ENCODE measurements around the gene KRTAP9-9. TPM values are rescaled to one million over a fixed set of nuclear protein-coding genes. Genes with fewer than 3 reads are reported as not detected.

KRTAP9-9 gene
- total and polyA plus RNA-seq, 2 of the 8 experiments (the other 6 are each of a cell fraction or from before 2014, with no cell fraction given): not detected

Small RNAs within 50 kb of the gene (small RNA-seq; reads per million reads assigned to genes)
- not detected for gene KRTAP9-10P (ENCODE audit: insufficient read depth)

Other genes with a start within 250 kb of the KRTAP9-9 start
Only the 30 nearest of the 40 such genes appear.
- not detected in 2 replicates for gene KRTAP2-3, start 195.3 kb upstream of the KRTAP9-9 start, total RNA-seq (2021; fragmentation: NEBNext Ultra II Directional; extraction: Animal tissue kit (Norgen Biotek cat#: 25700))
- gene KRTAP2-3, start 195.3 kb upstream of the KRTAP9-9 start, polyA plus RNA-seq (2011; rRNA removed): not detected in 2 replicates
- gene KRTAP2-4, start 189.5 kb upstream of the KRTAP9-9 start, total RNA-seq (2021; fragmentation: NEBNext Ultra II Directional; extraction: Animal tissue kit (Norgen Biotek cat#: 25700)): not detected in 2 replicates
- gene KRTAP2-4, start 189.5 kb upstream of the KRTAP9-9 start, polyA plus RNA-seq (2011; rRNA removed): not detected in 2 replicates
- not detected in 2 replicates for gene KRTAP4-7, start 171.2 kb upstream of the KRTAP9-9 start, total RNA-seq (2021; fragmentation: NEBNext Ultra II Directional; extraction: Animal tissue kit (Norgen Biotek cat#: 25700))
- gene KRTAP4-7, start 171.2 kb upstream of the KRTAP9-9 start, polyA plus RNA-seq (2011; rRNA removed): not detected in 2 replicates
- not detected in 2 replicates for gene KRTAP4-8, start 157.2 kb upstream of the KRTAP9-9 start, total RNA-seq (2021; fragmentation: NEBNext Ultra II Directional; extraction: Animal tissue kit (Norgen Biotek cat#: 25700))
- not detected in 2 replicates for gene KRTAP4-8, start 157.2 kb upstream of the KRTAP9-9 start, polyA plus RNA-seq (2011; rRNA removed)
- not detected in 2 replicates for gene KRTAP4-16, start 153.2 kb upstream of the KRTAP9-9 start, total RNA-seq (2021; fragmentation: NEBNext Ultra II Directional; extraction: Animal tissue kit (Norgen Biotek cat#: 25700))
- gene KRTAP4-16, start 153.2 kb upstream of the KRTAP9-9 start, polyA plus RNA-seq (2011; rRNA removed): not detected in 2 replicates
- gene KRTAP4-9, start 150.0 kb upstream of the KRTAP9-9 start, total RNA-seq (2021; fragmentation: NEBNext Ultra II Directional; extraction: Animal tissue kit (Norgen Biotek cat#: 25700)): not detected in 2 replicates
- 0.06 TPM in 1 of 2 replicates, not detected in the other for gene KRTAP4-9, start 150.0 kb upstream of the KRTAP9-9 start, polyA plus RNA-seq (2011; rRNA removed)
- not detected in 2 replicates for gene KRTAP4-11, start 137.0 kb upstream of the KRTAP9-9 start, total RNA-seq (2021; fragmentation: NEBNext Ultra II Directional; extraction: Animal tissue kit (Norgen Biotek cat#: 25700))
- gene KRTAP4-11, start 137.0 kb upstream of the KRTAP9-9 start, polyA plus RNA-seq (2011; rRNA removed): not detected in 2 replicates
- gene KRTAP4-12, start 131.2 kb upstream of the KRTAP9-9 start, total RNA-seq (2021; fragmentation: NEBNext Ultra II Directional; extraction: Animal tissue kit (Norgen Biotek cat#: 25700)): not detected in 2 replicates
- not detected in 2 replicates for gene KRTAP4-12, start 131.2 kb upstream of the KRTAP9-9 start, polyA plus RNA-seq (2011; rRNA removed)
- gene KRTAP4-6, start 114.8 kb upstream of the KRTAP9-9 start, total RNA-seq (2021; fragmentation: NEBNext Ultra II Directional; extraction: Animal tissue kit (Norgen Biotek cat#: 25700)): not detected in 2 replicates
- gene KRTAP4-6, start 114.8 kb upstream of the KRTAP9-9 start, polyA plus RNA-seq (2011; rRNA removed): not detected in 2 replicates
- gene KRTAP4-5, start 105.6 kb upstream of the KRTAP9-9 start, total RNA-seq (2021; fragmentation: NEBNext Ultra II Directional; extraction: Animal tissue kit (Norgen Biotek cat#: 25700)): not detected in 2 replicates
- not detected in 2 replicates for gene KRTAP4-5, start 105.6 kb upstream of the KRTAP9-9 start, polyA plus RNA-seq (2011; rRNA removed)
- gene KRTAP4-4, start 94.6 kb upstream of the KRTAP9-9 start, total RNA-seq (2021; fragmentation: NEBNext Ultra II Directional; extraction: Animal tissue kit (Norgen Biotek cat#: 25700)): not detected in 2 replicates
- not detected in 2 replicates for gene KRTAP4-4, start 94.6 kb upstream of the KRTAP9-9 start, polyA plus RNA-seq (2011; rRNA removed)
- not detected in 2 replicates for gene KRTAP4-3, start 87.2 kb upstream of the KRTAP9-9 start, total RNA-seq (2021; fragmentation: NEBNext Ultra II Directional; extraction: Animal tissue kit (Norgen Biotek cat#: 25700))
- gene KRTAP4-3, start 87.2 kb upstream of the KRTAP9-9 start, polyA plus RNA-seq (2011; rRNA removed): not detected in 2 replicates
- not detected in 2 replicates for gene KRTAP4-2, start 77.2 kb upstream of the KRTAP9-9 start, total RNA-seq (2021; fragmentation: NEBNext Ultra II Directional; extraction: Animal tissue kit (Norgen Biotek cat#: 25700))
- not detected in 2 replicates for gene KRTAP4-2, start 77.2 kb upstream of the KRTAP9-9 start, polyA plus RNA-seq (2011; rRNA removed)
- gene KRTAP4-1, start 70.5 kb upstream of the KRTAP9-9 start, total RNA-seq (2021; fragmentation: NEBNext Ultra II Directional; extraction: Animal tissue kit (Norgen Biotek cat#: 25700)): not detected in 2 replicates
- 0.16 TPM in 1 of 2 replicates, not detected in the other for gene KRTAP4-1, start 70.5 kb upstream of the KRTAP9-9 start, polyA plus RNA-seq (2011; rRNA removed)
- gene KRTAP9-1, start 65.5 kb upstream of the KRTAP9-9 start, total RNA-seq (2021; fragmentation: NEBNext Ultra II Directional; extraction: Animal tissue kit (Norgen Biotek cat#: 25700)): not detected in 2 replicates
- gene KRTAP9-1, start 65.5 kb upstream of the KRTAP9-9 start, polyA plus RNA-seq (2011; rRNA removed): not detected in 2 replicates
- gene KRTAP9-2, start 28.7 kb upstream of the KRTAP9-9 start, total RNA-seq (2021; fragmentation: NEBNext Ultra II Directional; extraction: Animal tissue kit (Norgen Biotek cat#: 25700)): not detected in 2 replicates
- not detected in 2 replicates for gene KRTAP9-2, start 28.7 kb upstream of the KRTAP9-9 start, polyA plus RNA-seq (2011; rRNA removed)
- not detected in 2 replicates for gene KRTAP9-3, start 22.9 kb upstream of the KRTAP9-9 start, total RNA-seq (2021; fragmentation: NEBNext Ultra II Directional; extraction: Animal tissue kit (Norgen Biotek cat#: 25700))
- not detected in 2 replicates for gene KRTAP9-3, start 22.9 kb upstream of the KRTAP9-9 start, polyA plus RNA-seq (2011; rRNA removed)
- gene KRTAP9-8, start 17.4 kb upstream of the KRTAP9-9 start, total RNA-seq (2021; fragmentation: NEBNext Ultra II Directional; extraction: Animal tissue kit (Norgen Biotek cat#: 25700)): not detected in 2 replicates
- not detected in 2 replicates for gene KRTAP9-8, start 17.4 kb upstream of the KRTAP9-9 start, polyA plus RNA-seq (2011; rRNA removed)
- gene KRTAP9-4, start 5.7 kb upstream of the KRTAP9-9 start, total RNA-seq (2021; fragmentation: NEBNext Ultra II Directional; extraction: Animal tissue kit (Norgen Biotek cat#: 25700)): not detected in 2 replicates
- gene KRTAP9-4, start 5.7 kb upstream of the KRTAP9-9 start, polyA plus RNA-seq (2011; rRNA removed): 0.13 TPM in 1 of 2 replicates, not detected in the other
- not detected in 2 replicates for gene KRTAP9-6, start 10.0 kb downstream of the KRTAP9-9 start, total RNA-seq (2021; fragmentation: NEBNext Ultra II Directional; extraction: Animal tissue kit (Norgen Biotek cat#: 25700))
- gene KRTAP9-6, start 10.0 kb downstream of the KRTAP9-9 start, polyA plus RNA-seq (2011; rRNA removed): not detected in 2 replicates
- gene KRTAP9-7, start 20.3 kb downstream of the KRTAP9-9 start, total RNA-seq (2021; fragmentation: NEBNext Ultra II Directional; extraction: Animal tissue kit (Norgen Biotek cat#: 25700)): not detected in 2 replicates
- gene KRTAP9-7, start 20.3 kb downstream of the KRTAP9-9 start, polyA plus RNA-seq (2011; rRNA removed): not detected in 2 replicates
- gene KRTAP29-1, start 47.5 kb downstream of the KRTAP9-9 start, total RNA-seq (2021; fragmentation: NEBNext Ultra II Directional; extraction: Animal tissue kit (Norgen Biotek cat#: 25700)): not detected in 2 replicates
- gene KRTAP29-1, start 47.5 kb downstream of the KRTAP9-9 start, polyA plus RNA-seq (2011; rRNA removed): not detected in 2 replicates
- gene KRTAP16-1, start 53.9 kb downstream of the KRTAP9-9 start, total RNA-seq (2021; fragmentation: NEBNext Ultra II Directional; extraction: Animal tissue kit (Norgen Biotek cat#: 25700)): not detected in 2 replicates
- gene KRTAP16-1, start 53.9 kb downstream of the KRTAP9-9 start, polyA plus RNA-seq (2011; rRNA removed): not detected in 2 replicates
- not detected in 2 replicates for gene KRTAP17-1, start 60.3 kb downstream of the KRTAP9-9 start, total RNA-seq (2021; fragmentation: NEBNext Ultra II Directional; extraction: Animal tissue kit (Norgen Biotek cat#: 25700))
- gene KRTAP17-1, start 60.3 kb downstream of the KRTAP9-9 start, polyA plus RNA-seq (2011; rRNA removed): not detected in 2 replicates
- gene KRT33A, start 95.4 kb downstream of the KRTAP9-9 start, total RNA-seq (2021; fragmentation: NEBNext Ultra II Directional; extraction: Animal tissue kit (Norgen Biotek cat#: 25700)): not detected in 2 replicates
- gene KRT33A, start 95.4 kb downstream of the KRTAP9-9 start, polyA plus RNA-seq (2011; rRNA removed): not detected in 2 replicates
- gene KRT33B, start 114.4 kb downstream of the KRTAP9-9 start, total RNA-seq (2021; fragmentation: NEBNext Ultra II Directional; extraction: Animal tissue kit (Norgen Biotek cat#: 25700)): not detected in 2 replicates
- not detected in 2 replicates for gene KRT33B, start 114.4 kb downstream of the KRTAP9-9 start, polyA plus RNA-seq (2011; rRNA removed)
- not detected in 2 replicates for gene KRT34, start 126.9 kb downstream of the KRTAP9-9 start, total RNA-seq (2021; fragmentation: NEBNext Ultra II Directional; extraction: Animal tissue kit (Norgen Biotek cat#: 25700))
- gene KRT34, start 126.9 kb downstream of the KRTAP9-9 start, polyA plus RNA-seq (2011; rRNA removed): not detected in 2 replicates
- gene KRT31, start 142.2 kb downstream of the KRTAP9-9 start, total RNA-seq (2021; fragmentation: NEBNext Ultra II Directional; extraction: Animal tissue kit (Norgen Biotek cat#: 25700)): not detected in 2 replicates
- not detected in 2 replicates for gene KRT31, start 142.2 kb downstream of the KRTAP9-9 start, polyA plus RNA-seq (2011; rRNA removed)
- gene KRT37, start 169.2 kb downstream of the KRTAP9-9 start, total RNA-seq (2021; fragmentation: NEBNext Ultra II Directional; extraction: Animal tissue kit (Norgen Biotek cat#: 25700)): not detected in 2 replicates
- not detected in 2 replicates for gene KRT37, start 169.2 kb downstream of the KRTAP9-9 start, polyA plus RNA-seq (2011; rRNA removed)
- gene KRT38, start 185.6 kb downstream of the KRTAP9-9 start, total RNA-seq (2021; fragmentation: NEBNext Ultra II Directional; extraction: Animal tissue kit (Norgen Biotek cat#: 25700)): not detected in 2 replicates
- not detected in 2 replicates for gene KRT38, start 185.6 kb downstream of the KRTAP9-9 start, polyA plus RNA-seq (2011; rRNA removed)

Data from H1 (cell line).